Effector CD8-positive, alpha-beta T cell (primary cell): Measurements from ENCODE around the gene ABCC10.

Source experiments
- DNase-seq: peaks from one replicate; lab custom pipeline; 2025; lab: John Stamatoyannopoulos, UW

ABCC10 gene

GRCh38 chr6:43468240-43468639 is 40.9 kb downstream of the ABCC10 start:
- DNase-seq = no peak

DNA sequence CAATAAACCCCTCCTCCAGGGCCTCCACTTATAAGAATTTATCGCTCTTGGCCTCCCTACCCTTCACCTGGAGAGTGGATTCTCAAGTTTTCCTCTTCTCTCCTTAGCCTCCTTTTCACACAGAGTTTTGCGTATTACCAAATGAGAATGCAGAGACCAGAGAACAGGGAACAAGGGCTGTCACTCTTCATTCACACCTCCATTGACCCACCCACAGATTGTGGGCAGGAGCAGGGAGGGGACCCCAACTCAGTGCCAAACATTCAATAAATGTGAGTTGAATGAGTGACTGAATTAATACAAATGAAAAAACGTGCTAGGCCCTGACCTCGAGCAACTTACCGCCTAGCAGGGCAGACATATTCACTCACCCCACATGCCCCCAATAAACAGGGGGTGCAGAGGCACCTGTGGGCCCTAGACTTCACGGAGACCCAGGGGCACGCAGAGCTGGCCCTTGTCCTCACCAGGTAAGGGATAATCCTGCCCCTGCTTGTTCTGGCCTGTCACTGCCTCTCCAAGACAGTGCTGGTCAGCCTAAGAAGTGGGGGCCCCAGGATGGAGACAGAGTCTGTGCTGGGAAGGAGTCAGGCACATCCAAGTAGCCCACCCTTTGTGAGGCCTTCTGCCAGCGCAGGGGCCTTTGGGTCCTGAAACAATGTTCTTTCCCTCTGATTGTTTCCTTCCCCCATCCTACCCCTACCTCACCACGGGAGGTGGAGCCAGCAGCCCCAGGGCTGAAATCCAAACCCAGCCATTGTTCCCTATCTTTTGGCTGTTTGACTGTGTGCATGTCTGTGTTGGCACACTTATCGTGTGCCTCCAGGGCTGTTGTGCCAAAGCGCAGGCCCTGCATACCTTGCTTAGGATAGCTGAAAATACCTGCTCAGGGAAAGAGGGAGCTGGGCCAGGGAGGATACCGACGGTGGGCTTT is 41.7 kb downstream of the ABCC10 start:
- DNase-seq = no peak

GRCh38 chr6:43469947-43470346 is 42.6 kb downstream of the ABCC10 start:
- no peak for DNase-seq

DNA sequence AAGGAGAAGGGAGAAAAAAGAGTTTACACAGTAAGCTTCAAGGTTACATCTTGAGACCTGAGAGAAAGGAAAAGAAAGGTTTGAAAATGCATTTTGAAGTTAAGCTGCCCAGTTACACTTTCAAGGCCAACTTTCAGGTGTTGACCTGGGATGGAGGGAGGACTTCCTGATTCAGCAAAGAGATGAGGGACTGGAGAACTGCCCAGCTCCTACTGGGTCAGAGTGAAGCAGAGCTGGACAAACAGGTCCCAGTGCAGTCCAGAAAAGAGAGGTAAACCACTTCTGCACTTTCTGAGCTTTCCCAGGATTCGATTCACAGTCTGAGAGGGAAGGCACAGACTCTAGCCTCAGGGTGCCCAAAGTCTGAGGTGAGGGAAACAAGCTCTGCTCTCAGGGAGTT is 44.1 kb downstream of the ABCC10 start:
- no peak for DNase-seq

DNA sequence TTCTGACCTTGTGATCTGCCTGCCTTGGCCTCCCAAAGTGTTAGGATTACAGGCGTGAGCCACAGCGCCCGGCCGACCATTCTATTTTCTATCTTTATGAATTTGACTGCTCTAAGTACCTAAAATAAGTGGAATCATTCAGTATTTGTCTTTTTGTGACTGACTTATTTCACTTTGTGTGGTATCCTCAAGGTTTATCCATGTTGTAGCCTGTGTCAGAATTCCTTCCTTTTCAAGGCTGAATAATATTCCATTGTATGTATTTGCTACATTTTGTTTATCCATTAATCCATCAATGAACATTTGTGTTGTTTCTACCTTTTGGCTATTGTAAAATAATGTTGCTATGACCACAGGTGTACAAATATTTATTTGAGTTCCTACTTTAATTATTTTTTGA is 45.2 kb downstream of the ABCC10 start:
- DNase-seq = no peak

DNA sequence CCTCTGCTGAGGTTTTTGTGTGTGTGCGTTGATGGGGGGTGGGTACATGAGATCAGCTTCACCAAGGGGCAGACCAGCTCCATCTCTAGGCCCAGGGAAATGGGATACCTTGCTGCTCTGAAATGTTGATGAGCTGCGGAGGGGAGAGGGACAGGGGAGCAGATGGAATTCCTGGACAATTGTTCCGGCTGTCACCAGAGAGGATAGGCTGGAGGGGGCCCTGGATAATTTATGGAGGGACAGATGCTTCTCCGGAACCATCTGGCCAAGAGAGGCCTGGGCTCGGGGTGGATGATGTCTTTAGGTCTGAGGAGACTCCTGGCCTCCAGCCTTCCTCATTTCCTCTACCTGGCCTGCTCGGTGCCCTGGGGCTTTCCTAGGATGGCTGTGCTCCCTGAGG is 48.2 kb downstream of the ABCC10 start:
- no peak for DNase-seq

DNA sequence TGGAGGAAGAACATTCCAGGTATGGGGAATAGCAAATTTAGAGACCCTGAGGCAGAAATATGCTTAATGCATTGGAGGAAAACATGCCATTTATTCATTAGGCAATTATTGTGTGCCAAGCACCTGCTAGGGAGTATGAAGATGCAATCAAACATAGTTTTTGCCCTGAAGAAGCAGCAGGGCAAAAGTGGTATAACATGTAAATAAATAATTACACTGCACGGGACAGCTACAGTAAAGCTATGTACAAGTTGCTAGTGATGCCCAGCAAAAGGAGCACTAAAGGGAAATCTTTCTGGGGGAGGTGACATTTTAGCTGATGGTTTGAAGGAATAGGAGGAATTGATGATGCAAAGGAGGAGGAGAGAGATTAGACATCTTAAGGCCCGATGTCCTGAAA is 49.4 kb downstream of the ABCC10 start:
- no peak for DNase-seq

GRCh38 chr6:43477235-43478007 is 50.1 kb downstream of the ABCC10 start, which contains the start of gene TJAP1:
TSS of gene TJAP1 (plus strand) at chr6:43477570. CDS start at chr6:43499002, 21,432 bp downstream.
- peak; percentile 97 for DNase-seq

- no peak for DNase-seq
These were observed 50.6 kb downstream of the ABCC10 start for GRCh38 chr6:43478008-43478372.

DNA sequence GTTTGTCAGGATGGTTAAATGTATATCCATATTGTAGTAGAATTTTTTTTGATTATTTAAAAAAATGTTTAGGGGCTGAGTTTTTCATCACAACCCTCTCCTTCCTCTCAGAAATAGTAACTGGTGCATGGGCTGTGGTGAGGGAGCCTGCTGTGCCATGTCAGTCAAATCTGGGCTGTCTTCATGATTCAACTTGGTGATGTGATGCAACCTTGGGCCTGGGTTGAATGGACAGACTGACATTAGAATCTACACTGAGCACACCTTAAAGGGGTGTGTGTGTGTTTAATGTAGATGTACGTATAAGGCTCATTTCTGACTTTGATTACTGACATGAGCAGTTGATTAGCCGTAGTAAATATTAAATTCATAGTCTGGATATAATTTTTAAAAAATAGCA is 53.7 kb downstream of the ABCC10 start:
- DNase-seq = no peak

- no peak for DNase-seq
These were observed 54.4 kb downstream of the ABCC10 start for GRCh38 chr6:43481591-43482236.

DNA sequence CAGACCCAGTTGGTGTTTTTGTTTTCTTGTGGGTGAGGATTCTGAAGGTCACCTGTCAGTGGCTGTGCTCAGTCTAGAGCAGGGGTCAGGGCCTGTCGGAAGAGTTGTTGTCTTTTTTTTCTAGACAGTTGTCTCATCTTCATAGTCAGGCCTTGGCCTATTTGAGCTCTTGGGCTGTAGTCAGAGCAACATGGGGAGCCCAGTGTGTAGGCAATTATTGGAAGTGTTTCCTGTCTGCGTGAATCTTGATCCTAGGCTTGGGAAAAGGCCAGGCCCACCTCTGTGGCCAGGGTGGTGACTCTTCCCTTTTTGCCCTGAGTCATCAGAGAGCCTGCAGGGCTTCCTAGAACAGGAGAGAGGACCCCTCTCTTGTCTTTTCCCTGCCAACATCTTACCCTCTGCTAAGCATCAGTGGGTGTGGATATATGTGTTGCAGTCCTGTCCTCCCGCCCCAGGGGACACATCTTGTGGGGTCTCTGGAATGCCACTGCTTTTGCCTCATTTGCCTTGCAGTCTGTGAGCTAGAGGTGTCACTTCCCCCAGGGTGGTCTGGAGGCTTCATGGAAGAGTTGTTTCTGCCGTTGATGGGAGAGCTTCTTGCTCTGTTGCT is 61.4 kb downstream of the ABCC10 start:
- no peak for DNase-seq

GRCh38 chr6:43489277-43490072 is 62.1 kb downstream of the ABCC10 start:
- DNase-seq = no peak

DNA sequence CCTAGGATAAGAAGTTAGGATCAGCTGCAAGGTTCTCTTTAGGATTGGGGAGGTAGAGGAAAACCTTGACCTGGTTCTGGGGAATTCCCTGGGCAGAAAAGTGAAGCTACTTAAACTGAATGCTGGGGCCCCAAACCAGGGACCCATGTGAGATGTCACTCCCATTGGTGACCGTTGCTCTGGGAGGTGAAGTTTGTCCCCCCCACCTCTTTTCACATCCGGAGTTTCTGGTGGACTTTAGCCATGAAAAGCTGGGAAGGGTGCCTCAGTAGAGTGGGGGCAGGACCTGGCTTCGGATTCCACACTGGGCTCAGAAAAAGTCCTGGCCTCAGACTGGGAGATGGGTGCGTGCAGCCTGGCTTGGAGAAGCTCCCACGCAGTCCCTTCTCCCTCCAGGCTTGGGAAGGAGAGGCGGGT is 63.2 kb downstream of the ABCC10 start:
- no peak for DNase-seq

GRCh38 chr6:43491750-43492661 is 64.7 kb downstream of the ABCC10 start:
- no peak for DNase-seq

DNA sequence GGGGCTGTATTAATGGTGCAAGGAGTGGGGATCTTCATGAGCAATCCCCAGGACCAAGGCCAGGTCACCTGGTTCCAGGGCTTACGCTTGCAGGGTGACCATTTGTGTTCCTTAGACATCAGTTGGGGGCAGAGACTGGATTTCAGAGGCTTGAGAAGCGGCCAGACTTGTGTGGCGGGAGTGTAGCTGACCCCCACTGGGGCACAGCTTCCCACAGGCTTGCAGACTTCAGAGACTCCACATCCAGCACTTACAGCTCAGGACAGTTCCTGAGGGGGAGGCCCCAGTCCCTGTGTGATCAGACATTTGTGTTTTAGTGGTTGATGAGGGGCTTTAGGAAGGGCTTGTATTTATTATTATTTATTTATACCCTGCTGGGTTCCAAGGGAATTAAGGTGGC is 65.3 kb downstream of the ABCC10 start:
- DNase-seq = no peak

DNA sequence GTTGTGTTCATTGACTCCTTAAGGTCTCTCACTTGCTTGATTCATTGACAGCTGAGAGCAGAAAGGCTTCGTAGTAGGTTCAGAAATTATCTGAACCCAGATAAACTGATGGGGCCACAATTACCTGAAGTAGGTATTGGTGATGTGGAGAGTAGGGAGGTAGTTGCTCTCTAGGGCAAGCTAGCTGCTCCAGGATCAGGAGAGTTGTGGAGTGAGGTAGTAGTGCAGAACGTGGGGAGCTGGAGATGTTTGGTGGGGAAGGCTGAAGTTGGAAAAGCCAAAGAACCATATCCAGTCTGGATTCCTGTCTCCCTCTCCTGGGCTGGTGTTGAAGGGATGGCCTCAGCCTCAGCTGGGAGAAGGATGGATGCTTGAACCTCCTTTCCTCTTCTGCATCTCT is 65.9 kb downstream of the ABCC10 start:
- no peak for DNase-seq

DNA sequence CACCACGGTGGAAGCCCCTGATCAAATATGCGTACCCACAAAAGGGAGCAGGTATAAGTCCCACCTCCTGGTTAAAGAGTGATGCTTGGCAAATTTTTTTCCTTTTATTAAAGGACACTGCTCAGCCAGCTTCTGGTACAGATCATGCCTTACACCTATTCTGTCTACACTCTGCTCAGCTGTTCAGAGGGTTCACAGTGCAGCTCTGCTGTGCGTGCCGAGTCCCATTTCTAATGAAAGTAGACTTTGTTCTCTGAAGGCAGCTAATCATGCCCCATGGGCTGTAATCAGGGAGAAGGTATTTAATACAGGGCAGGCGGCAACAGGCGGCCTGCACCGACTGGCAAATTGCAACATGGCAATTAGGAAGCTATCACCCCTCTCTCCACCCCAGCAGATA is 66.5 kb downstream of the ABCC10 start:
- no peak for DNase-seq

GRCh38 chr6:43494321-43494720 is 67.0 kb downstream of the ABCC10 start:
- no peak for DNase-seq

- DNase-seq = no peak
These were observed 67.4 kb downstream of the ABCC10 start for GRCh38 chr6:43494766-43495165.
